IMR-90 (cell line): ENCODE measurements around the gene PEX16. TPM values are rescaled to one million over a fixed set of nuclear protein-coding genes. Genes with fewer than 3 reads are reported as not detected.

Experiments
- ATAC-seq: fragments of 200-7000 bp; cut with Tn5 transposase; 2 replicates; pipeline ENCODE4 v1.9.1; 2020; ENCODE audit warnings: low read depth, mild to moderate bottlenecking, moderate library complexity
- BruUV-seq: library from RNA; stranded (reverse); fragments of 400-500 nt; replicated peaks from 2 replicates; lab custom pipeline; 2021; lab: Mats Ljungman, UMichigan
- CTCF ChIA-PET: fragments of 300-600 bp; formaldehyde crosslinking; extraction: SDS; loops from one replicate; lab custom pipeline; 2021; ENCODE audit warnings: antibody characterized with exemption; lab: Yijun Ruan, JAX
- POLR2A ChIA-PET: fragments of 300-600 bp; sonication (Branson Sonifier 250); formaldehyde crosslinking; loops from one replicate; lab custom pipeline; 2022; ENCODE audit warnings: antibody characterized with exemption; ENCODE audit not compliant: unreplicated experiment; lab: Charles Lee
- DNase-seq: peaks from one replicate; pipeline ENCODE4 v3.0.0; 2013
- H2AFZ ChIP-seq: replicated peaks from 2 replicates; pipeline ENCODE3; 2013; ENCODE audit warnings: low read length, mild to moderate bottlenecking; ENCODE audit not compliant: poor library complexity
- H2AK5ac ChIP-seq: 2 replicates; pipeline ENCODE4 v1.6.1; 2013; ENCODE audit warnings: low read depth, low read length, inconsistent platforms
- H2AK9ac ChIP-seq: replicated peaks from 2 replicates; pipeline ENCODE3; 2013; ENCODE audit warnings: mild to moderate bottlenecking, low read depth, low read length, moderate library complexity; ENCODE audit not compliant: poor library complexity
- H2BK120ac ChIP-seq: 2 replicates; pipeline ENCODE4 v1.6.1; 2013; ENCODE audit warnings: low read depth, low read length, inconsistent platforms
- H2BK15ac ChIP-seq: 3 replicates; pipeline ENCODE4 v1.6.1; 2013; ENCODE audit warnings: low read depth, low read length, inconsistent platforms
- H2BK20ac ChIP-seq: 2 replicates; pipeline ENCODE4 v1.6.1; 2013; ENCODE audit warnings: low read depth, mild to moderate bottlenecking, inconsistent platforms, low read length, moderate library complexity
- H2BK5ac ChIP-seq: 2 replicates; pipeline ENCODE4 v1.6.1; 2013; ENCODE audit warnings: mild to moderate bottlenecking, low read depth, low read length, inconsistent platforms; ENCODE audit not compliant: poor library complexity, severe bottlenecking
- H3K14ac ChIP-seq: replicated peaks from 2 replicates; pipeline ENCODE4 v1.6.1; 2013; ENCODE audit warnings: low read depth, low read length, inconsistent platforms
- H3K18ac ChIP-seq: 2 replicates; pipeline ENCODE4 v1.6.1; 2013; ENCODE audit warnings: low read depth, low read length, control low read depth
- H3K23ac ChIP-seq: 2 replicates; pipeline ENCODE4 v1.6.1; 2013; ENCODE audit warnings: low read depth, low read length, inconsistent platforms
- H3K27ac ChIP-seq: 2 replicates; pipeline ENCODE4 v1.5.1; 2013; ENCODE audit warnings: mild to moderate bottlenecking, control low read depth, low read length; ENCODE audit not compliant: insufficient read depth
- H3K27me3 ChIP-seq: 2 replicates; pipeline ENCODE4 v1.6.1; 2013; ENCODE audit warnings: low read length; ENCODE audit not compliant: control insufficient read depth, insufficient read depth
- H3K36me3 ChIP-seq: 2 replicates; pipeline ENCODE4 v1.6.1; 2013; ENCODE audit warnings: low read length, mixed read lengths; ENCODE audit not compliant: control insufficient read depth, insufficient read depth
- H3K4ac ChIP-seq: 2 replicates; pipeline ENCODE4 v1.6.1; 2013; ENCODE audit warnings: low read depth, low read length, inconsistent platforms
- H3K4me1 ChIP-seq: 2 replicates; pipeline ENCODE4 v1.6.1; 2013; ENCODE audit warnings: low read length, mixed read lengths; ENCODE audit not compliant: control insufficient read depth, insufficient read depth
- H3K4me2 ChIP-seq: 2 replicates; pipeline ENCODE4 v1.6.1; 2013; ENCODE audit warnings: low read depth, mild to moderate bottlenecking, control low read depth, low read length, moderate library complexity
- H3K4me3 ChIP-seq: 2 replicates; pipeline ENCODE4 v1.5.1; 2013; ENCODE audit warnings: low read depth, mild to moderate bottlenecking, control low read depth, low read length, moderate library complexity; ENCODE audit not compliant: insufficient read depth
- H3K56ac ChIP-seq: 2 replicates; pipeline ENCODE4 v1.6.1; 2013; ENCODE audit warnings: low read length, inconsistent platforms; ENCODE audit not compliant: insufficient read depth; ENCODE audit errors: extremely low read depth
- H3K79me1 ChIP-seq, 2 experiments: 2 replicates each; pipeline ENCODE4 v1.6.1; 2013; ENCODE audit warnings: low read length in 2 of 2, inconsistent platforms in 1 of 2, low read depth in 1 of 2
- H3K9ac ChIP-seq: 2 replicates; pipeline ENCODE4 v1.6.1; 2013; ENCODE audit warnings: low read depth, low read length, control low read depth
- H3K9me1 ChIP-seq: 2 replicates; pipeline ENCODE4 v1.6.1; 2013; ENCODE audit warnings: low read length, inconsistent platforms; ENCODE audit not compliant: insufficient read depth
- H3K9me3 ChIP-seq: 2 replicates; pipeline ENCODE4 v1.6.1; 2013; ENCODE audit warnings: low read length; ENCODE audit not compliant: control insufficient read depth, insufficient read depth
- H4K20me1 ChIP-seq: 2 replicates; pipeline ENCODE4 v1.6.1; 2013; ENCODE audit warnings: low read length, inconsistent platforms; ENCODE audit not compliant: insufficient read depth
- H4K5ac ChIP-seq: 2 replicates; pipeline ENCODE4 v1.6.1; 2013; ENCODE audit warnings: mild to moderate bottlenecking, low read depth, low read length, control low read depth
- H4K8ac ChIP-seq, 2 experiments: 2 replicates each; pipeline ENCODE4 v1.6.1; 2013; ENCODE audit warnings: low read depth in 2 of 2, low read length in 2 of 2, control low read depth in 1 of 2, inconsistent platforms in 1 of 2
- H4K91ac ChIP-seq: 2 replicates; pipeline ENCODE4 v1.6.1; 2013; ENCODE audit warnings: low read depth, low read length, inconsistent platforms; ENCODE audit not compliant: insufficient read depth
- BHLHE40 ChIP-seq: fragments of 150-350 bp; IDR thresholded peaks from 2 replicates; pipeline ENCODE4 v1.6.1; 2016; ENCODE audit warnings: mild to moderate bottlenecking, low read depth, low read length
- CEBPB ChIP-seq: IDR thresholded peaks from 2 replicates; pipeline ENCODE4 v1.6.1; 2012; ENCODE audit warnings: low read depth, low read length, improper control_type of control experiment
- CHD1 ChIP-seq: IDR thresholded peaks from 2 replicates; pipeline ENCODE4 v1.6.1; 2012; ENCODE audit warnings: low read depth, low read length, improper control_type of control experiment
- ELK1 ChIP-seq: fragments of 150-350 bp; IDR thresholded peaks from 2 replicates; pipeline ENCODE4 v1.6.1; 2016; ENCODE audit warnings: low read depth, mild to moderate bottlenecking, low read length, moderate library complexity, borderline replicate concordance
- FOS ChIP-seq: fragments of 150-350 bp; IDR thresholded peaks from 2 replicates; pipeline ENCODE4 v1.6.1; 2016; ENCODE audit warnings: low read depth, low read length
- MAFK ChIP-seq: IDR thresholded peaks from 2 replicates; pipeline ENCODE4 v1.6.1; 2012; ENCODE audit warnings: low read depth, low read length, improper control_type of control experiment
- MXI1 ChIP-seq: IDR thresholded peaks from 2 replicates; pipeline ENCODE4 v1.6.1; 2012; ENCODE audit warnings: low read depth, mild to moderate bottlenecking, low read length, moderate library complexity, borderline replicate concordance
- POLR2A ChIP-seq: IDR thresholded peaks from 2 replicates; pipeline ENCODE4 v1.6.1; 2012; ENCODE audit warnings: mild to moderate bottlenecking, low read depth, low read length
- RAD21 ChIP-seq: IDR thresholded peaks from 2 replicates; pipeline ENCODE4 v1.6.1; 2012; ENCODE audit warnings: low read length, improper control_type of control experiment
- RCOR1 ChIP-seq: IDR thresholded peaks from 2 replicates; pipeline ENCODE4 v1.6.1; 2012; ENCODE audit warnings: mild to moderate bottlenecking, low read length, improper control_type of control experiment; ENCODE audit not compliant: insufficient replicate concordance
- RFX5 ChIP-seq: IDR thresholded peaks from 2 replicates; pipeline ENCODE4 v1.8.0; 2012; ENCODE audit warnings: low read depth, mild to moderate bottlenecking, low read length, moderate library complexity
- SMC3 ChIP-seq: fragments of 150-350 bp; IDR thresholded peaks from 2 replicates; pipeline ENCODE4 v1.6.1; 2016; ENCODE audit warnings: low read depth, mild to moderate bottlenecking, antibody characterized with exemption, low read length, moderate library complexity
- USF2 ChIP-seq: fragments of 150-350 bp; IDR thresholded peaks from 2 replicates; pipeline ENCODE4 v1.6.1; 2017; ENCODE audit warnings: mild to moderate bottlenecking, antibody characterized with exemption, low read length, low read depth
- WGBS, 2 experiments: methylation state at CpG; one replicate each; pipeline versions ENCODE4 v1.1.5 to v1.1.7; 2013; ENCODE audit warnings: missing lambda C conversion rate in 2 of 2; ENCODE audit not compliant: insufficient read length in 1 of 2; ENCODE audit errors: extremely low coverage in 2 of 2; 5-methylcytosine and 5-hydroxymethylcytosine counted together
- dilution Hi-C: fragments of 300-500 bp; cut with HindIII; formaldehyde crosslinking; loops from one replicate; pipeline ENCODE4 v1.14.3; 2018; ENCODE audit warnings: low sequenced_read_pairs; ENCODE audit not compliant: unreplicated experiment
- in situ Hi-C: fragments of 300-500 bp; cut with MboI; formaldehyde crosslinking; loops from 3 replicates; pipeline ENCODE4 v1.14.3; 2019; ENCODE audit warnings: low sequenced_read_pairs, inconsistent platforms, mixed read lengths
- intact Hi-C: fragments of 100-400 bp; cut with micrococcal nuclease; formaldehyde crosslinking; loops from 2 replicates; pipeline ENCODE4 v1.10.0; 2022
- polyA plus RNA-seq, 3 experiments: library from polyadenylated mRNA; depleted of rRNA; stranded (reverse); fragments of >200 nt; gene quantifications; 2 replicates each; pipeline ENCODE4 v1.2.3, GENCODE V29; 2012; ENCODE audit warnings: low replicate concordance in 1 of 3
- total RNA-seq: library from RNA; depleted of rRNA; stranded (reverse); fragments of >200 nt; gene quantifications from 2 replicates; pipeline ENCODE4 v1.2.3, GENCODE V29; 2012

Gene PEX16
- total and polyA plus RNA-seq, 2 of the 4 experiments (the other 2 are of a cell fraction) = 17.9 to 23.3 TPM

DNA sequence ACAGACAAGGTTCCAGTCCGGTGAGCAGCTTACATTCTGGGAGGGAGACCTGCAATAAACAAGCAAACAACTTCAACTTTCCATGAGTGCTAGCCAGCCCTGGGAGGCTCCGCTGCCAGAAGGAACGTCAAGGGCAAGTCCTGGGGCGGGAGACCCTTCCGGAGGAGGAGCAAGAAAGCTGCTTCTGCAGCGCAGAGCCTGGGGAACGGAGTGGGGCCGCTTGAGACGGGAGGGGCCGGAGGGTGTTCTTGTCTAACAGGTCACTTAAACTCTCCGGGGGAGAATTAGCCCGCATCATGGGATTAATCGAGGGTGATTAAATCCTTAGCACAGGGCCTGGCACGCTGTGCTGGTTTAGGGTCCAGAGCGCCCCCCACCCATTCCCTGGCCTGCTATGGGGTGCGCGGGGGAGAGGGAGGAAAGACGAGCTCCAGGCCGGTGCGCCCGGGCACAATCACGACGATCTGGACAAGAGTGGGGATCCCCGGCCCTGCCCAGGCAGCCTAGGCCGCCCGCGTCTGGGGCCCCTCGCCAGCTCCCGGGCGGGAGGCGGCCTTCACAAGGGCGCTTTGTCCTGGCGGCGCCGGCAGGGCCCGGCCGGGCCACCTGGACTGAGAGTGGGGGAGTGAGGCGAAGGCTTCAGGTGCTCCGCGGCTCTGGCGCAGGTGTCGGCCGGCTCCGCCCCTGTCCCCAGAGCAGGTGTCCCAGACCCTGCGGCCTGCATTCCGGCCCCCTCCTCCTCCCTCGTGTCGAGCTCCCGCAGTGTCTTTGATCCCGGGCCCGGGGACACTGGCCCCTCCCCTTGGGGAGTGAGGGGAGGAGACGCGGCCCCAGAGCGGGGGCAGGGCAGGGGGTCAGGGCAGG lies 4.1 kb upstream of the PEX16 start:
- Histone ChIP-seq H2AK5ac (no peak overlapping the region), H3K27me3 (peaks cover 45% of the 10 kb centered on the region), H2AFZ (no peak overlapping the region), H2BK15ac (no peak overlapping the region), H2AK9ac (no peak overlapping the region), H3K36me3 (no peaks in the 10 kb centered on the region), H3K23ac (no peak overlapping the region), H3K79me1 (peaks cover 6 to 8% of the 10 kb centered on the region in 2 experiments), H3K9me3 (no peaks in the 10 kb centered on the region), H4K20me1 (peaks cover 3% of the 10 kb centered on the region), H3K18ac (no peak overlapping the region), H3K27ac (no peak overlapping the region), H3K4me3 (no peak overlapping the region), H3K9me1 (0 out of 2 replicates have a peak, but pooled peaks cover 5% of the 10 kb centered on the region), H3K4me1 (no peaks in the 10 kb centered on the region), H2BK120ac (no peak overlapping the region), H2BK5ac (no peak overlapping the region), H3K9ac (no peak overlapping the region), H4K91ac (no peak overlapping the region), H3K4ac (no peak overlapping the region), H2BK20ac (no peak overlapping the region), H3K4me2 (no peak overlapping the region), H4K5ac (no peak overlapping the region), H3K14ac (no peak overlapping the region), H3K56ac (no peak overlapping the region), H4K8ac (no peak overlapping the region)
- TF ChIP-seq MXI1 = no peak
- TF ChIP-seq ELK1 = no peak
- TF ChIP-seq RCOR1 = no peak
- no peak for TF ChIP-seq CHD1
- no peak for TF ChIP-seq BHLHE40
- no peak for TF ChIP-seq CEBPB
- TF ChIP-seq USF2 = no peak
- no peak for TF ChIP-seq MAFK
- TF ChIP-seq FOS = no peak
- TF ChIP-seq RFX5 = no peak
- no peak for TF ChIP-seq SMC3
- TF ChIP-seq RAD21 = no peak
- TF ChIP-seq POLR2A = no peak
- no peak for ATAC-seq
- dilution Hi-C loops (no loop called here), in situ Hi-C loops (no loop called here), intact Hi-C loops (no loop called here)
- ChIA-PET POLR2A (no interaction called here), CTCF (no interaction called here)
- 22% methylated on average over 7 of the region's 54 CpGs; no CpG with 5 or more reads in 1 of the 2 experiments for WGBS, 2 experiments
- no peak for DNase-seq
- no TSS peak for BruUV-seq
